NCI-H345 (cell line): ENCODE measurements around the gene TGIF2LX.
"Not testable (repeated sequence)": the region's sequence is repeated elsewhere in the genome, so short reads cannot be mapped to it uniquely, and the experiment has no call there.

Experiments used
- DNase-seq: peaks from one replicate; lab custom pipeline; 2025; lab: John Stamatoyannopoulos, UW

Gene TGIF2LX

DNA sequence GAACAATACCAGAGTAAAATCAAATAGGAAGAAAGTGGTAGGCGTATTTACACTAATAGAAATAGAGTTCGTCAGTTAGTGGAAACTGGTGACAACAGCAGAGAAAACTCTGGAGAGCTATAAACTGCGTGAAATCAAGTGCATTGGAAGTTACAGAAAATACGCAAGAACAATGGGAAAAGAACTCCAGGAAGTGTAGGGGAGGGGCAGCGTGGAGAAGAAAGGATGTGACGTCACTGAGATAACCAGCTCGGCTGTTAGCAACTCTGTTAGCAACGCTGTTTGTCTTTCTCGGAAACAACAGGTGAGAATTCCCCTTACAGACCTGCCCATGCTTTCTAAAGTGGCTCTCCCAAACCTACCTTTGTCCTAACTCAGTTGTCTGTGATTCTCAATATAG, at the start of gene TGIF2LX:
TGIF2LX (plus strand) TSS at position 244 of the 400 bp plus-strand sequence. CDS start 178 bp downstream, outside the sequence.
- DNase-seq: peak; percentile 49

DNA sequence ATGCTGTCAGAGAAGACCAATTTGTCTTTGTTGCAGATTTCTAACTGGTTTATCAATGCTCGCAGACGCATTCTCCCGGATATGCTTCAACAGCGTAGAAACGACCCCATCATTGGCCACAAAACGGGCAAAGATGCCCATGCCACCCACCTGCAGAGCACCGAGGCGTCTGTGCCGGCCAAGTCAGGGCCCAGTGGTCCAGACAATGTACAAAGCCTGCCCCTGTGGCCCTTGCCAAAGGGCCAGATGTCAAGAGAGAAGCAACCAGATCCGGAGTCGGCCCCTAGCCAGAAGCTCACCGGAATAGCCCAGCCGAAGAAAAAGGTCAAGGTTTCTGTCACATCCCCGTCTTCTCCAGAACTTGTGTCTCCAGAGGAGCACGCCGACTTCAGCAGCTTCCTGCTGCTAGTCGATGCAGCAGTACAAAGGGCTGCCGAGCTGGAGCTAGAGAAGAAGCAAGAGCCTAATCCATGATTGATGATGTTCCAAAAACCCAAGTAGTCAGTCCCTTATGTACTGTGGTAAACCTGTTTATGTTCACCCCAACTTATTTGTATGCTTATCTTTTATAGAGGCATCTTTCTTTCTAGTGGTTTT, 728 bp downstream of the TGIF2LX start:
- peak; percentile 27 for DNase-seq

GRCh38 chrX:89943077-89943476, 21.4 kb downstream of the TGIF2LX start:
- DNase-seq: not testable (repeated sequence)

DNA sequence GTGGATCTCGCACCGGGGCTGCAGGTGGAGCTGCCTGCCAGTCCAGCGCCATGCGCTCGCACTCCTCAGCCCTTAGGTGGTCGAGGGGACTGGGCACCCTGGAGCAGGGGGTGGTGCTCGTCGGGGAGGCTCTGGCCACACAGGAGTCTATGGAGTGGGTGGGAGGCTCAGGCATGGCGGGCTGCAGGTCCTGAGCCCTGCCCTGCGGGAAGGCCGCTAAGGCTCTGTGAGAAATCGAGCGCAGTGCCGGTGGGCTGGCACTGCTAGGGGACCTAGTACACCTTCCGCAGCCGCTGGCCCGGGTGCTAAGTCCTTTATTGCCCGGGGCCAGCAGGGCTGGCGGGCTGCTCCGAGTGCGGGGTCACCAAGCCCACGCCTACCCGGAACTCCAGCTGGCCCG, 43.9 kb downstream of the TGIF2LX start:
- DNase-seq: not testable (repeated sequence)
